ENCODE results near the gene PACRG.

DNA sequence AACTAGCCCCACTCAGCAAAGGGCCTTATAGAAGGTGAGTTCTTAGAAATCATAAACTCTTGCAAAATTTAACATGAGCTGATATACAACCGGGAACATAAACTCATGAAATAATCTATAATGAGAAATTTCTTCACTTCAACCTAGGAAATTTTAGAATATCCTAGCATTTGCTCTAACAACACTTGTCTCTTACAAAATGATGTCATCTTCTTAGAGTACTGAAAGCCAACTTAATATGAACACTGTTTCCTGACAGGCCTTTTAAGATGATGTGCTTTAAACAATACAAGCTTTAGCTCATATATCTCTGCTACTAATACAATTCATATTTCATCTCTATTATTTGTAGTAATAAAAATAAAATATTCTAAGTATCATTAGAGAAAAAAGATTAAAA is 932 bp downstream of the PACRG start:
- TF ChIP-seq, protein P1, sequence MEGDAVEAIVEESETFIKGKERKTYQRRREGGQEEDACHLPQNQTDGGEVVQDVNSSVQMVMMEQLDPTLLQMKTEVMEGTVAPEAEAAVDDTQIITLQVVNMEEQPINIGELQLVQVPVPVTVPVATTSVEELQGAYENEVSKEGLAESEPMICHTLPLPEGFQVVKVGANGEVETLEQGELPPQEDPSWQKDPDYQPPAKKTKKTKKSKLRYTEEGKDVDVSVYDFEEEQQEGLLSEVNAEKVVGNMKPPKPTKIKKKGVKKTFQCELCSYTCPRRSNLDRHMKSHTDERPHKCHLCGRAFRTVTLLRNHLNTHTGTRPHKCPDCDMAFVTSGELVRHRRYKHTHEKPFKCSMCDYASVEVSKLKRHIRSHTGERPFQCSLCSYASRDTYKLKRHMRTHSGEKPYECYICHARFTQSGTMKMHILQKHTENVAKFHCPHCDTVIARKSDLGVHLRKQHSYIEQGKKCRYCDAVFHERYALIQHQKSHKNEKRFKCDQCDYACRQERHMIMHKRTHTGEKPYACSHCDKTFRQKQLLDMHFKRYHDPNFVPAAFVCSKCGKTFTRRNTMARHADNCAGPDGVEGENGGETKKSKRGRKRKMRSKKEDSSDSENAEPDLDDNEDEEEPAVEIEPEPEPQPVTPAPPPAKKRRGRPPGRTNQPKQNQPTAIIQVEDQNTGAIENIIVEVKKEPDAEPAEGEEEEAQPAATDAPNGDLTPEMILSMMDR (IDR thresholded peaks at IDR 0.05), result no peak
- TF ChIP-seq POLR2A (IDR thresholded peaks at IDR 0.05), result no peak
- TF ChIP-seq EP300 (IDR thresholded peaks at IDR 0.05), result no peak
- TF ChIP-seq POLR2AphosphoS5 (IDR thresholded peaks at IDR 0.05), result no peak

Data from upper lobe of left lung (tissue), 4 donors.